ENCODE results near the gene DCAF4.

DNA sequence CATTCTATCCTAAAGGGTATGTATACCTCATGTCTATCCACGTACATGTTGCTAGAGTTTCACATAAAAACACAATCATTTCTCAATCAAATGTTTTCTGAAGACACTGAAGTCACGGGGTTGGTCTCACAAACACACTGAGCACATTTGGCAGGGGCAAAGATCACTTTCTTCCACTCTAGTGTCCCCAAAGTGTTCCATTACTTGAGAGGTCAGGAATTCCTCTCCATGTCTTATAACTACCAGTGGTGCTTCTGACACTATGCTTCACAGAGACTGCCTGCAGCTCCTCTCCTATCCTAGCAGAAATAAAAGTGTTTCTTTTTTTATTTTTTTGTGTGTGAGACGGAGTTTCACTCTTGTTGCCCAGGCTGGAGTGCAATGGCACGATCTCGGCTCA lies 81.6 kb downstream of the DCAF4 start:
- TF ChIP-seq, protein P1, sequence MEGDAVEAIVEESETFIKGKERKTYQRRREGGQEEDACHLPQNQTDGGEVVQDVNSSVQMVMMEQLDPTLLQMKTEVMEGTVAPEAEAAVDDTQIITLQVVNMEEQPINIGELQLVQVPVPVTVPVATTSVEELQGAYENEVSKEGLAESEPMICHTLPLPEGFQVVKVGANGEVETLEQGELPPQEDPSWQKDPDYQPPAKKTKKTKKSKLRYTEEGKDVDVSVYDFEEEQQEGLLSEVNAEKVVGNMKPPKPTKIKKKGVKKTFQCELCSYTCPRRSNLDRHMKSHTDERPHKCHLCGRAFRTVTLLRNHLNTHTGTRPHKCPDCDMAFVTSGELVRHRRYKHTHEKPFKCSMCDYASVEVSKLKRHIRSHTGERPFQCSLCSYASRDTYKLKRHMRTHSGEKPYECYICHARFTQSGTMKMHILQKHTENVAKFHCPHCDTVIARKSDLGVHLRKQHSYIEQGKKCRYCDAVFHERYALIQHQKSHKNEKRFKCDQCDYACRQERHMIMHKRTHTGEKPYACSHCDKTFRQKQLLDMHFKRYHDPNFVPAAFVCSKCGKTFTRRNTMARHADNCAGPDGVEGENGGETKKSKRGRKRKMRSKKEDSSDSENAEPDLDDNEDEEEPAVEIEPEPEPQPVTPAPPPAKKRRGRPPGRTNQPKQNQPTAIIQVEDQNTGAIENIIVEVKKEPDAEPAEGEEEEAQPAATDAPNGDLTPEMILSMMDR (conservative IDR thresholded peaks at IDR 0.05) = no peak
- TF ChIP-seq EZH2 (IDR thresholded peaks at IDR 0.05; ENCODE audit: low read depth) = no peak

All from PC-9 (cell line).